ENCODE results near the gene WDR59. TPM values are rescaled to one million over a fixed set of nuclear protein-coding genes. Genes with fewer than 3 reads are reported as not detected.

The WDR59 gene
- total RNA-seq, 6 experiments from 2014 or later = 23.2 to 69.5 (median 48.3) TPM

DNA sequence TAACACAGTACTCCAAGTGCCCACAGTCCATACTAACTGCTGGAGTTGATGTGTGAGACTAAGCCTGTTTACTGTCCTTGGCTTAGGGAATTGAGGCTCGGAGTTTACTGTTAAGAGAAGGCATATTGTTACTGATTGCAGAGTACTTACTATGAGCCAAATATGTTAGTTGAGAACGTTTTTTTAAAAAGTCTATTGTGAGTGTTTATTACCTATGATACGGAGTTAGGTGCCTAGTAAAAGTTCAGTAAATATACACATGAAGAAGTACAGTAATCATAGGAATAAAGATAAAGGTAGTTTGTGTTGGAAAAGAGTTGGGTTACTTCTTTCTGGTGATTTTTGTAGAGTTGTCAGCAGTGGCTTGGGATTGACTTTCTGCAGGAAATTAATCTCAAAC lies 39.3 kb upstream of the WDR59 start:
- Histone ChIP-seq H3K27ac (no peak overlapping the region), H3K27me3 (no peaks in the 10 kb centered on the region), H3K9me3 (peaks cover 0 to 5% (median 0%) of the 10 kb centered on the region in 4 donors), H3K36me3 (no peaks in the 10 kb centered on the region), H3K4me3 (no peak overlapping the region), H3K4me1 (peaks cover 0 to 12% (median 5%) of the 10 kb centered on the region in 4 donors)
- 73% methylated on average over 3 of the region's 3 CpGs for WGBS (ENCODE audit: insufficient coverage, low coverage, low lambda C conversion rate, missing lambda C conversion rate)
- TF ChIP-seq CTCF (IDR thresholded peaks at IDR 0.05) (no peak), POLR2A (IDR thresholded peaks at IDR 0.05) (no peak)
- no peak for ATAC-seq
- intact Hi-C loops (cut with DNase I) = no loop called here
- DNase-seq = no peak

- WGBS (ENCODE audit: insufficient coverage, low coverage, low lambda C conversion rate, missing lambda C conversion rate) = 100% methylated on average over 2 of the region's 2 CpGs
- H3K36me3 ChIP-seq = no peaks in the 10 kb centered on the region
- no peak overlapping the region for H3K27ac ChIP-seq
- ATAC-seq = no peak
- H3K27me3 ChIP-seq = no peaks in the 10 kb centered on the region
- no peak for DNase-seq
- H3K4me1 ChIP-seq = peaks cover 0 to 11% (median 5%) of the 10 kb centered on the region in 4 donors
- intact Hi-C loops (cut with DNase I) = no loop called here
- peaks cover 0 to 5% (median 0%) of the 10 kb centered on the region in 4 donors for H3K9me3 ChIP-seq
- TF ChIP-seq CTCF (IDR thresholded peaks at IDR 0.05) = no peak
- no peak for TF ChIP-seq POLR2A (IDR thresholded peaks at IDR 0.05)
- no peak overlapping the region for H3K4me3 ChIP-seq
These were observed 38.1 kb upstream of the WDR59 start for GRCh38 chr16:75023009-75023408.

DNA sequence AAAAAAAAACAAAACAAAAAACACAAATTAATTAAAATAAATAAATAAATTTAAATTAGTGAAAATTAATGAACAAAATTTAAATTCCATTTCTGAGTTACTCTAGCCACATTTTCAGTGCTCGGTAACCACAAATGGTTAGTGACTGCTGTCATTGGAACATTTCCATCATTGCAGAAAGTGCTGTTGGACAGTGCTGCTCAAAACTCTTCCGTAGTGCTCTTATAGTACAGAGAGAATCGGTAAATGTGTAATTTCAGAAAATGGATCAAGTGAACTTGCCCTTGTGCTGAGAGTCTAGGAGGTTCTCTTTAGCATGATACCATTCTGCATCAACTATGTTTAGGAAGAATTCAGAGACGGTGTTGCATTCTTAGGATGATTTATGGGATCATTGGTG lies 37.6 kb upstream of the WDR59 start:
- 98% methylated on average over 4 of the region's 4 CpGs for WGBS (ENCODE audit: insufficient coverage, low coverage, low lambda C conversion rate, missing lambda C conversion rate)

GRCh38 chr16:75021410-75021809 lies 36.5 kb upstream of the WDR59 start:
- Histone ChIP-seq H3K4me1 (peaks cover 0 to 20% (median 4%) of the 10 kb centered on the region in 4 donors), H3K27me3 (no peaks in the 10 kb centered on the region), H3K27ac (no peak overlapping the region), H3K36me3 (no peaks in the 10 kb centered on the region), H3K9me3 (peaks cover 0 to 5% (median 0%) of the 10 kb centered on the region in 4 donors), H3K4me3 (no peak overlapping the region)
- TF ChIP-seq CTCF (IDR thresholded peaks at IDR 0.05) = no peak
- TF ChIP-seq POLR2A (IDR thresholded peaks at IDR 0.05) = no peak
- WGBS (ENCODE audit: insufficient coverage, low coverage, low lambda C conversion rate, missing lambda C conversion rate) = 100% methylated on average over 1 of the region's 1 CpG
- intact Hi-C loops (cut with DNase I) = no loop called here
- no peak for ATAC-seq
- DNase-seq = no peak

More for the DNA sequence above, 37.6 kb upstream of the WDR59 start:
- Histone ChIP-seq H3K4me3 (no peak overlapping the region), H3K36me3 (no peaks in the 10 kb centered on the region), H3K9me3 (peaks cover 0 to 5% (median 0%) of the 10 kb centered on the region in 4 donors), H3K27me3 (no peaks in the 10 kb centered on the region), H3K27ac (no peak overlapping the region), H3K4me1 (peaks cover 0 to 13% (median 5%) of the 10 kb centered on the region in 4 donors)
- ATAC-seq = no peak
- no peak for DNase-seq
- intact Hi-C loops (cut with DNase I) = no loop called here
- TF ChIP-seq POLR2A (IDR thresholded peaks at IDR 0.05) = no peak

GRCh38 chr16:75019586-75019985 lies 34.7 kb upstream of the WDR59 start:
- Histone ChIP-seq H3K4me1 (peaks cover 0 to 13% (median 0%) of the 10 kb centered on the region in 4 donors), H3K27me3 (no peaks in the 10 kb centered on the region), H3K9me3 (peaks cover 0 to 5% (median 0%) of the 10 kb centered on the region in 4 donors), H3K4me3 (no peak overlapping the region), H3K36me3 (no peaks in the 10 kb centered on the region), H3K27ac (no peak overlapping the region)
- intact Hi-C loops (cut with DNase I) = no loop called here
- ATAC-seq = no peak
- WGBS (ENCODE audit: insufficient coverage, low coverage, low lambda C conversion rate, missing lambda C conversion rate) = 97% methylated on average over 5 of the region's 7 CpGs
- TF ChIP-seq CTCF (IDR thresholded peaks at IDR 0.05) = no peak
- no peak for TF ChIP-seq POLR2A (IDR thresholded peaks at IDR 0.05)
- no peak for DNase-seq

Measured in right lobe of liver (tissue), 6 donors.